DND-41 (cell line): Measurements from ENCODE around the gene C9orf78.

Source experiments
- CTCF ChIP-seq: IDR thresholded peaks from 2 replicates; pipeline ENCODE4 v1.5.1; 2012; ENCODE audit warnings: borderline replicate concordance, low read length, moderate library complexity, mild to moderate bottlenecking; ENCODE audit not compliant: poor library complexity, severe bottlenecking; ENCODE audit errors: extremely low read depth
- EZH2 ChIP-seq: IDR thresholded peaks from 3 replicates; pipeline ENCODE4 v1.6.1; 2012; ENCODE audit warnings: borderline replicate concordance, low read depth, mild to moderate bottlenecking, moderate library complexity, low read length, inconsistent platforms; ENCODE audit not compliant: severe bottlenecking

DNA sequence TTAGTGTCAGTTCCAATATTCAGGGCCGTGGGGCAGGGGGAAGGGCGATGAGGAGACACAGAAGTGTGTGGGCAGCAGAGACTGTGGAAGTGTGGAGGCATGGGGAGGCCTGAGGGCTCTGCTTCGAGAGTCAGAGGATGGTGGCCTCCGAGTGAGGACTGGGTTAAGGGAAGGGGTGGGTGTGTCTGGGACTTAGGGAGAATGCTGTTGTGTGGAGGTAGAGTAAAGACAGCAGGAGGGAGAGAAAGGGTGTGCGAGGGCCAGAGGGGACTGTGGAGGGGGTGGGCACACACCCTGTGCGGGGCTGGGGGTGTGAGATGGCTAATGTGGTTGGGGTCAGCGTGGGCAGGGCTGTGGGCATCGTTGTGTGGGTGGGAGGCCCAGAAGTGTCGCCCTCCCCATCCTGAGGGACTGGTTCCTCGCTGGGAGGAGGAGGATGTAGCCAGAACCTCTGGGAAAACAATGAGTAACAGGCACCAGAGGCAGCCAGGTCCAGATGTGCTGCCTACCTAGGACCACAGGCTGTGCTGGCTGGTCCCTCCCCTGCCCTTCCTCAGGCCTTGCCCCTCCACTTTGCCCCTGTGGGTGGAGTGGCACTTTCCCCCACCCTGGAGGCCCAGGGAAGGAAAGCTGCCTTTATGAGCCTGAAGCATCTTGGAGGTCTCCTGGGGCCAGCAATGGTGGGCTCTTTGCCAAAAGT is 4.4 kb upstream of the C9orf78 start:
- TF ChIP-seq CTCF (no peak), EZH2 (no peak)
